Breast epithelium (tissue), 4 donors: Measurements from ENCODE around the gene PUM1. TPM values are rescaled to one million over a fixed set of nuclear protein-coding genes. Genes with fewer than 3 reads are reported as not detected.

Source experiments
- DNase-seq, 2 donors: peaks; one replicate each; pipeline ENCODE4 v3.0.0-alpha.2; 2019; ENCODE audit warnings: low spot score in 2 of 2
- H3K27ac ChIP-seq, 2 donors: fragments of 200-600 bp; sonication (generic) in 1 of 2; one replicate each; pipeline ENCODE4 v1.5.1; 2016 to 2019; ENCODE audit warnings: mild to moderate bottlenecking in 1 of 2
- H3K27me3 ChIP-seq, 2 donors: fragments of 200-600 bp; sonication (generic) in 1 of 2; one replicate each; pipeline versions ENCODE4 v1.5.1 to v1.6.0; 2017 to 2019; ENCODE audit warnings: control low read depth in 1 of 2, mild to moderate bottlenecking in 1 of 2
- H3K36me3 ChIP-seq: fragments of 200-600 bp; one replicate; pipeline ENCODE4 v1.5.1; 2019
- H3K4me1 ChIP-seq, 2 donors: fragments of 200-600 bp; sonication (generic); one replicate each; pipeline ENCODE4 v1.5.1; 2016 to 2019; ENCODE audit warnings: control low read depth in 1 of 2
- H3K4me3 ChIP-seq, 3 donors: fragments of 200-600 bp; sonication (generic); 1 replicate in 2 of 3; 2 replicates in 1 of 3; pipeline ENCODE4 v1.5.1; 2016 to 2019; ENCODE audit warnings: mild to moderate bottlenecking in 3 of 3, moderate library complexity in 2 of 3
- H3K9me3 ChIP-seq, 2 donors: fragments of 200-600 bp; sonication (generic) in 1 of 2; one replicate each; pipeline ENCODE4 v1.5.1; 2016 to 2019; ENCODE audit warnings: control low read depth in 1 of 2
- POLR2A ChIP-seq: fragments of 450-650 bp; IDR thresholded peaks from one replicate; pipeline ENCODE4 v1.6.1; 2016; ENCODE audit warnings: antibody characterized with exemption, mild to moderate bottlenecking, moderate library complexity
- POLR2AphosphoS5 ChIP-seq, 3 donors: sonication (generic); formaldehyde crosslinking; IDR thresholded peaks; one replicate each; pipeline ENCODE4 v1.6.1; 2017; ENCODE audit warnings: antibody characterized with exemption in 3 of 3
- intact Hi-C: fragments of 100-400 bp; cut with DNase I; formaldehyde crosslinking; loops from one replicate; pipeline ENCODE4 v1.15.1; 2023; ENCODE audit warnings: low total_unique reads
- total RNA-seq, 3 donors: library from RNA; depleted of rRNA; stranded (reverse); fragments of >200 nt; gene quantifications; one replicate each; pipeline ENCODE4 v1.1.0, GENCODE V29; 2016
- TF ChIP-seq, protein P1 (sequence below), 3 donors: fragments of 450-650 bp; IDR thresholded peaks; one replicate each; pipeline ENCODE4 v1.5.1; 2016 to 2017; ENCODE audit warnings: antibody characterized with exemption in 3 of 3, mild to moderate bottlenecking in 3 of 3, moderate library complexity in 3 of 3

The PUM1 gene
- total RNA-seq, 3 donors from 2014 or later = 93.8 to 149 (median 116) TPM

DNA sequence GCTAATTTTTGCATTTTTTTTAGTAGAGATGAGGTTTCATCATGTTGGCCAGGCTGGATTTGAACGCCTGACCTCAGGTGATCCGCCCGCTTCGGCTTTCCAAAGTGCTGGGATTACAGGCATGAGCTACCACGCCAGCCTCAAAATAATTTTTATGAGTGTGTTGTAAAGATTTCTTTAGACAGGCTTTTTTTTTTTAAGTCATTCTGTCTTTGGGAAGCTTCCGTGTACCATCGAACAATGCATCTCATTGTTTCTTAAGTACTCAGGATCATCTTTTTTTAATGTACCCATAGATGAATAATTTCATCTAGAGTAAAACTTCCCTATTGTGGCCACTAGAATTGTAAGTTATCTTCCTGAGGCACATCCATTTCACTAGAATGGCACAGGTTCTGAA, 137.3 kb downstream of the PUM1 start:
- H3K4me1 ChIP-seq = no peaks in the 10 kb centered on the region
- peak overlapping the region; percentile 60 to 77 for H3K27ac ChIP-seq
- no peaks in the 10 kb centered on the region for H3K9me3 ChIP-seq
- no peaks in the 10 kb centered on the region for H3K27me3 ChIP-seq
- TF ChIP-seq POLR2A (no peak), POLR2AphosphoS5 (IDR thresholded peaks at IDR 0.05) (no peak)
- TF ChIP-seq, protein P1, sequence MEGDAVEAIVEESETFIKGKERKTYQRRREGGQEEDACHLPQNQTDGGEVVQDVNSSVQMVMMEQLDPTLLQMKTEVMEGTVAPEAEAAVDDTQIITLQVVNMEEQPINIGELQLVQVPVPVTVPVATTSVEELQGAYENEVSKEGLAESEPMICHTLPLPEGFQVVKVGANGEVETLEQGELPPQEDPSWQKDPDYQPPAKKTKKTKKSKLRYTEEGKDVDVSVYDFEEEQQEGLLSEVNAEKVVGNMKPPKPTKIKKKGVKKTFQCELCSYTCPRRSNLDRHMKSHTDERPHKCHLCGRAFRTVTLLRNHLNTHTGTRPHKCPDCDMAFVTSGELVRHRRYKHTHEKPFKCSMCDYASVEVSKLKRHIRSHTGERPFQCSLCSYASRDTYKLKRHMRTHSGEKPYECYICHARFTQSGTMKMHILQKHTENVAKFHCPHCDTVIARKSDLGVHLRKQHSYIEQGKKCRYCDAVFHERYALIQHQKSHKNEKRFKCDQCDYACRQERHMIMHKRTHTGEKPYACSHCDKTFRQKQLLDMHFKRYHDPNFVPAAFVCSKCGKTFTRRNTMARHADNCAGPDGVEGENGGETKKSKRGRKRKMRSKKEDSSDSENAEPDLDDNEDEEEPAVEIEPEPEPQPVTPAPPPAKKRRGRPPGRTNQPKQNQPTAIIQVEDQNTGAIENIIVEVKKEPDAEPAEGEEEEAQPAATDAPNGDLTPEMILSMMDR (IDR thresholded peaks at IDR 0.05) = peak in 1 of 3 donors; percentile 33
- no peak overlapping the region for H3K4me3 ChIP-seq
- H3K36me3 ChIP-seq = no peaks in the 10 kb centered on the region
- no peak for DNase-seq
- intact Hi-C loops = loop anchor here (10.0 kb wide), 1 partner anchor 753 kb away; no protein-coding TSS in a partner anchor

DNA sequence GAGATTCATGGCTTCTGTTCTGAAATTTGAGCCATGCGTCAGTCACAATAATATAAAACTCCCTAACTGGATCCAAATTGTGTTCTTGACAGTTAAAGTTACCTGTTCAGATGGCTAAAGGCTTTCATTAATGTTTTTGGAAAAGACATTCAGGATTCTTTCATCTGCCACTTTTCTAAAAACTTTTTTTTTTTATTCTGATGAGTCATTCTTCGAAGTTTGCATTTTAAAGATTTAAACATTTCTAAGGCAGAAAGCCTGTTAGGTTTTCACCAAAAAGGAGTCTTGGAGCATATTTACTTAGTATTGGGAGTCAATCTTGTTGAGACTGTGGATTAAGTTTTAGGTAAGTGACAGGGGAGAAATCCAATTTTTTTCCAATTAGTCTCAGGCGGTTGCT, 138.1 kb downstream of the PUM1 start:
- Histone ChIP-seq H3K27me3 (no peaks in the 10 kb centered on the region), H3K9me3 (no peaks in the 10 kb centered on the region), H3K4me1 (no peaks in the 10 kb centered on the region), H3K27ac (peak overlapping the region in 1 of 2 donors; percentile 62), H3K36me3 (no peaks in the 10 kb centered on the region), H3K4me3 (no peak overlapping the region)
- TF ChIP-seq POLR2A = no peak
- TF ChIP-seq, protein P1 (IDR thresholded peaks at IDR 0.05) = no peak
- no peak for TF ChIP-seq POLR2AphosphoS5 (IDR thresholded peaks at IDR 0.05)
- DNase-seq = no peak
- intact Hi-C loops = loop anchor here (10.0 kb wide), 1 partner anchor 753 kb away; no protein-coding TSS in a partner anchor

DNA sequence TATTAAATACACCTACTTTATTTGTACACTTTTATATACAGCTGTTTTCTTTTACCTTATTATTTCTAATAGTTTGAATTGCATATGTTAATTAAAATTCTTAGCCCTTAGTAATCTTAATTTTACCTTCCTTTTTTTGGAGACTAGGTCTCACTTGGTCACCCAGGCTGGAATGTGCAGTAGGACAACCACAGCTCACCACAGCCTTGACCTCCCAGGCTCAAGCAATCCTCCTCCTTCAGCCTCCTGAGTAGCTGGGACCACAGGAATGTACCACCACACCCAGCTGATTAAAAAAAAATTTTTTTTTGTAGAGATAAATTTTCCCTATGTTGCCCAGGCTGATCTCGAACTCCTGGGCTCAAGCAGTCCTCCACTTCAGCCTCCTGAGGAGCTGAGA, 141.9 kb downstream of the PUM1 start:
- H3K4me1 ChIP-seq = no peaks in the 10 kb centered on the region
- TF ChIP-seq POLR2AphosphoS5 (IDR thresholded peaks at IDR 0.05) (no peak), POLR2A (no peak)
- TF ChIP-seq, protein P1 (IDR thresholded peaks at IDR 0.05) = no peak
- intact Hi-C loops = loop anchor here (10.0 kb wide), 1 partner anchor 749 kb away; no protein-coding TSS in a partner anchor
- no peak overlapping the region for H3K4me3 ChIP-seq
- no peaks in the 10 kb centered on the region for H3K9me3 ChIP-seq
- no peaks in the 10 kb centered on the region for H3K36me3 ChIP-seq
- no peaks in the 10 kb centered on the region for H3K27me3 ChIP-seq
- no peak for DNase-seq
- H3K27ac ChIP-seq = no peak overlapping the region

DNA sequence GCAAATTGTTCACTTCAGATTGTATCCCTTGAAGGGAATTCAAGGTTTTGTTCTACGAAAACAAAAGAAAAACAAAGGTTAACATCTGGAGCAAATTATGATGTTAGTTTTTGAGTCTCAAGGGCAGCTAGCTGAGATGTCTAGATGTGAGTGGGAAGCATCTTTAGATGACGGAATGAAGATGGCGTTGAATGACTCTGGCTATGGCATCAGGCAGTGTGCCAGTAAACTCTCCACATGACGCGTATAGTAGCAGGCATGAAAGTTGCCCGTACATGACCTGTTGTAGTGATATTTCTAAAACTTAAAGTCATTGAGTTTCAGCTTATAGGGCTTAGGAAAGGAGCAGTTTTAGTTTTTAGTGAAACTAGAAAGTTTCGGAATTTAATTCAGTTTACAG, 144.7 kb downstream of the PUM1 start:
- Histone ChIP-seq H3K9me3 (no peaks in the 10 kb centered on the region), H3K27me3 (no peaks in the 10 kb centered on the region), H3K27ac (no peak overlapping the region), H3K4me3 (no peak overlapping the region), H3K4me1 (no peaks in the 10 kb centered on the region), H3K36me3 (no peaks in the 10 kb centered on the region)
- DNase-seq = no peak
- TF ChIP-seq POLR2AphosphoS5 (IDR thresholded peaks at IDR 0.05) (no peak), POLR2A (no peak)
- TF ChIP-seq, protein P1 (IDR thresholded peaks at IDR 0.05) = no peak
- intact Hi-C loops = loop anchor here (10.0 kb wide), 1 partner anchor 746 kb away; no protein-coding TSS in a partner anchor

DNA sequence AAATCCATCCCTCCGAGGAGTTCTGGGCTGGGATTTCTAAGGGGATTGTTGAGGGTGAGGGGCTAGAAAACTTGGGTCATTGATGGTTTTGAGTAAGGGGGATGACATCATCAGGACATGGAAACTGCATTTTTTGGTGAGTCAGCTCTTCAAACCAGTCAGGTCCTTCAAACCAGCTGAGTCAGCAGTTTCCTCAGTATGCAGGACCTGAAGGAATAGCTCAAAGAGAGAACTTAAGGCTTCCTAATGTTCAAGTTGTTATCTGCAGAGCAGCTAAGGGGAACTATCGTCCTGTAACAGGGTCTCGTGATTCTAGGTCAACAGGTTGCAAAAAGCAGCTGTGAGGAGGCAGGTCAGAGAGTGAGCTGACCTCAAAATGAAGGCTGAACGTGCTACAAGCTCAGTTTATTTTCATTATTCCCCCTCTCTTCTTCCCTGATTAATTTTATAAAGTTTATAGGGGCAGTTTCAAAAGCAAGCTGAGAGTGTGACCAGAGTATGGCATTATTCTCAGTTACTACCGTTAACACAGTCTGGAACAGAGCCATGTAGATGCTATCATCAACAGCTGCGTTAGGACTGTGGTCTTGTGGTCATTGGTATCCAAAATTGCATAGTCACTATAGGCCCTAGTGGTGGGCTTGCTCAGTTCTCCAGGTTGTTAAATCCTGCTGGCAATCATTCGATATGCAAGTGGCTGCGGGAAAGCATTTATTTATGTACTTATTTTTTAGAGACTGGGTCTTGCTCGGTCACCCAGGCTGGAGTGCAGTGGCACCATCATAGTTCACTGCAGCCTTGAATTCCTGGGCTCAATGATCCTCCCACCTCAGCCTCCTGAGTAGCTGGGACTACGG, 146.3 kb downstream of the PUM1 start:
- Histone ChIP-seq H3K9me3 (no peaks in the 10 kb centered on the region), H3K27me3 (no peaks in the 10 kb centered on the region), H3K4me1 (no peaks in the 10 kb centered on the region), H3K27ac (no peak overlapping the region), H3K36me3 (no peaks in the 10 kb centered on the region), H3K4me3 (no peak overlapping the region)
- TF ChIP-seq POLR2A (no peak), POLR2AphosphoS5 (IDR thresholded peaks at IDR 0.05) (no peak)
- TF ChIP-seq, protein P1 (IDR thresholded peaks at IDR 0.05) = no peak
- DNase-seq = peak in 1 of 2 donors; percentile 2
- intact Hi-C loops = no loop called here
